NK-92 (cell line): ENCODE measurements around the gene NEFH.

Source experiments
- DNase-seq: peaks from one replicate; lab custom pipeline; 2025; ENCODE audit not compliant: unreplicated experiment; lab: John Stamatoyannopoulos, UW

The NEFH gene

DNA sequence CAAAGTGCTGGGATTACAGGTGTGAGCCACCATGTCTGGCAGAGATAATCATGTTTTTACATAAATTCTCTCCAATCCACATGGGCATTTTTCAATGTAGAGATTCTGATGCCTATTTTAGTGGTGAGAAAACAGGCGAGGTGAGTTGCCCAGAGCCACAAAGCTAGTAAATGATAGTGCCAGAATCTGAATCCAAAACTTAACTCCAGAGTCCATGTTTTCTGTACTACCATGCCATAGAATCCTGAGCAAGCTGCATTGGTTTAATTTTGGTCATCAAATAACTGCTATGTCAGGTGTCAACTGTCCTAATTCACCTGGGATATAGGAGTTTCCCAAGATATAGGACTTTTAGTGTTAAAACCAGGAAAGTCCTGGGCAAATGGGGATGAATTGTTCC is 13.6 kb downstream of the NEFH start:
- no peak for DNase-seq

DNA sequence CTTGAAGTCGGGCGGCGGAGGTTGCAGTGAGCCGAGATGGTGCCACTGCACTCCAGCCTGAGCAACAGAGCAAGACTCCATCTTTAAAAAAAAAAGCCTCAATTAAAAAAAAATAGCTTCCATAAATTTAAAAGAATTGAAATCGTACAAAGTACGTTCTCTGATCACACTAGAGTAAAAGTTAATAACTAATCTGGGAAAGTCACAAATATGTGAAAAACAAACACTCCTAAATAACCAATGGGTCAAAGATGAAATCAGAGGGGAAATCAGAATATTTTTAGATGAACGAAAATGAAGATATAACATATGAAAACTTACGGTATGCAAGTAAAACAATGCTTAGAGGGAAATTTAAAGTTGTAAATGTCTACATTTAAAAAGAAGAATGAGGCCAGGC is 19.8 kb downstream of the NEFH start:
- no peak for DNase-seq

DNA sequence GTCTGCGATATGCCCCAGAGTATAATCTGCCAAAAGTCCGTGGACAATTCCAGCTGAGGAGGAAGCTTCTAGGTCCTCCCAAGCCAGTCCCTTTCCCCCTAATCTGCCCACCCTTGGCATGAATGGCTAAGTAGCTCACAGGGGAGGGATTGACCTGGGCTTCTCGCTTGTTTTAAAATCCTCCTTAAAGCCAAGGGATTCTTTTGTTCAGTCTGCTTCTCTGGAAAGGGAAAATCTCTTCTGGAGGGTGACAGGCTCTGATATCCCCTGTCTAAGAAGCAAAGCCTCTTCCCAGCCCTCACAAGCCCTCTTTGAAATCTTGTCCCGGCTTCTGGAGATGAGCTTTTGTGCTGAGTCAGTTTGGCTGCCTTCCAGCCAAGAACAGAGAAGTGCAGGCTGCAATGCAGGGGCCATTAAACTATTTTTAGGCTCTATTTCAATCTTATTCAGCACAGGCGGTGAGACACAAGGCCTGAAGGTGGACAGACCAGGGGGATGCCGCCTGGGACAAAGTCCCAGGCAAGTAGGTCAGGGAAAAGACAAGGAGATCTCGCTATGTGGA is 23.9 kb downstream of the NEFH start:
- no peak for DNase-seq

DNA sequence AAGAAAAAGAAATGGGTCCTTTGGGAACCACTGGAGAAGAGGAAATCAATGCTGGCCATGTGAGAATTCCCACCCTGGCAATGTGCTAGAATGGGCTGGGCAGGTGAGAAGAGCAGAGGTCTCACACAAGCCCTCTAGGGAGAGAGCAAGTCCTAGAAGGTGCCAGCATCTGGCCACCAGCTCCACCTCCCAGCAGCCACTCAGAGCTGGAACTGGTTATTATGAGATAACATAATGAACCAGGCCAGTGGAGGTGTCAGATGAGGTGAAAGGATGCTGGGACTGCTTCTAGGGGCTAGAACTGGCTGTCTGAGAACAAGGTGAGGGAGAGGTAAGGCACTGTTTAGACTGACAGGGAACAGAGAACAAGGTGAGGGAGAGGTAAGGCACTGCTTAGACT is 29.3 kb downstream of the NEFH start:
- DNase-seq: no peak

DNA sequence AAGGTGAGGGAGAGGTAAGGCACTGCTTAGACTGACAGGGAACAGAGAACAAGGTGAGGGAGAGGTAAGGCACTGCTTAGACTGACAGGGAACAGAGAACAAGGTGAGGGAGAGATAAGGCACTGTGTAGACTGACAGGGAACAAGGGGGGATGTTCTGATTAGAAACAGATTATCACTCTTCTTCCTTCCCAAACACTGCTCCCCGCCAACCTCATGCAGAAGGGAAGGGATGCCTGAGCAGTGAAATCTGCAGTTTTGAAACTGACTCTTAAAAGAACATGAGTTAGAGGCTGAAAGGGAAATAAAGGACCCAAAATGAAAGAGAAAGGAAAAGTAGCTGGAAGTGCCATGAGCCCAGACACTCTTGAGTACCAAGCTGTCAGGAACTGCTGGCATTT is 29.8 kb downstream of the NEFH start:
- DNase-seq: no peak

DNA sequence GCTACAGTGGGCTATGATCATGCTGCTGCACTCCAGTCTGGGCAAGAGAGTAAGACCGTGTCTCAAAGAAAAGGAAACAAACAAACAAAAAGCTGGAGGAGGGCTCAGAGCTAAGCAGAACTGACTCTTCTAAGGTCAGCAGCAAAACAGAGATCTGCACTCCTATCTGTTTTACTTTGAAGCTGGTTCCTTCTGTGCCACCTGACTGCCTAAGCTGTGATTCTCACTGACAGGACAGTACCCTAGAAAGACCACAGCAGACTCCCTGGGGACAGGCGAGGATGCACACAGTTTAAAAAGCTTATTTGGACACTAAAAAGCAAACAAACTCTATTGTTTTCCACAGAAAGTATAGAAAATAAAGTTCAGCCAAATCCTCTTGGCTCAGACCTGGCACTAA is 30.5 kb downstream of the NEFH start:
- no peak for DNase-seq

DNA sequence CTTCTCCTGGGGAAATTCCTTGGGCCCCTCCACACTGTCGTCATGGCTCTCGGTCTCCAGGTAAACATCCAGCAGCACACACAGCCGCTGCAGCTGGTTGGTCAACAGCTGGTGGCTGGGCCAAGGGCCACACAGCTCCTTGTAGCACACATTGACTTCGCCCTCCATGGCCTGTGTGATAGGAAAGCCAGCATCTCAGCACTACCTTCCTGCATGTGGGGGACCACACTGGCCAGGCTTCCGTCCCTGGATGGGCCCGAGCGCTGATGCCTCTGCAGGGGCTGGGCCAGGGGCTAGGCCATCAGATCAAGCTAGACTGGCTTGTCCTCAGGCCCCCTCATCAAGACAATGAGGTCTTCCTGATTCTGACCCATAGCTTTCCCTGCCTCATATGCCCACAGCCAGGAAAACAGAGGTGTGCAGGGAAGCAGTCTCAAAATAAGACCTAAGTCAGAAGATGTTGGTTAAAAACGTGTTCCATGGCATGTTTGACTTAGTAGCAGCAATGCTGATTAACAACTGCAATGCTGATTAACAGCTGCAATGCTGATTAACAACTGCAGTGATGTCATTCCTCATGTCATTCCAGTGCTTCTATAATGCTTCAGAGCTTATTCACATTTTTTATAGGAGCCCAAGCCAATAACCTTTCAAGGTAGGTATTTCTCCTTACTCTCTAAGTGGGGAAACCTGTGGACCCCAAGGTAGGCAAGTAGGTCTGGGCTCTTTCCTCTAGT is 31.3 kb downstream of the NEFH start:
- no peak for DNase-seq

DNA sequence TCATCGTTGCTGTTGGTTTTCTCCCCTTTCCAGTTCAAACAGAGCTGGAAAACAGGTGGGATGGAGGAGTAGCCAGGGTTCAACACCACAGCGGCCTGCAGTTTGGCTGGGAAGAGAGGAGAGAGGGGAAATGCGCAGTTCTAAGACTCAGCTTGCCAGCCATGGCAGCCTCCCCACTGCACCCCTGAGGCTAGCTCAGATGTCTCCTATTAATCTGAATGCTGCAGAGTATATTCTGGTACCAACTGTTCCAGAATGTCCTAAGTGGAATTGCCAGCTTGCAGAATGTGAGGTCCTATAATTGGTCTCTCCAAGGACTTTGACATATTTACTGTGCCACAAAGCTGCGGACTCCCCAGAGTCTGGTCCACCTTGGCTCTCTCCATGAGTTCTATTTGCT is 32.0 kb downstream of the NEFH start:
- no peak for DNase-seq

DNA sequence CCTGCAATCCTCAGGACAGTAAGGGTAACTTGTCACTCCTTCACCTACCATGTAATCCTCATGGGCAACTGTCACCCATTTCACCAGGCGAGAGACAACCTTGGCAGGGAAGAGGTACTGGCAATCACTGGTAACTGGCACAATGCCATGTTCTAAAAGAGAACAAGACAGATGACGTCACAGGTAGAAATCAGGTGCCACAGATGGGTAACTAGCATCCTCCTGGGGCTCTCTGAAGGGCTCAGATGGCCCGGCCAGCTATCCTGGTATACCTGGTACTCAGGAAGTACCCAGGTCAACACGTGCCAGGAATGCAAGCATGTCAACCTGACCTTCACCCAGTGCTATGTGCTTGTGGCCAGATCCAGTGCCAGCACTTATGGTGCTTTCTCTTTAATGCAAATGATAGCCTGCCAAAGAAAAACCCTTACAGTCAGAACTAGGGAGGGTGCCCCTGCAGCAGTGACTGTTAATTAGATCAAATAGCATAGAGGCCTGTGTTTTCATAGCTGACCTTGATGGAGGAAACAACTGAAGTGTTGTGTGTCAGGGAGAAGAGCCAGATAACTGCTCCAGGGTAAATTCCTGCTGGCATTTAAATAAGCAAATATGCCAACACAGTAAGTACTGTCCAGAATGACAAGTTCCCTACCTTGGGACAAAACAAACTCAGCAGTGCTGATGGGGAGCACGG is 37.3 kb downstream of the NEFH start:
- DNase-seq: no peak

DNA sequence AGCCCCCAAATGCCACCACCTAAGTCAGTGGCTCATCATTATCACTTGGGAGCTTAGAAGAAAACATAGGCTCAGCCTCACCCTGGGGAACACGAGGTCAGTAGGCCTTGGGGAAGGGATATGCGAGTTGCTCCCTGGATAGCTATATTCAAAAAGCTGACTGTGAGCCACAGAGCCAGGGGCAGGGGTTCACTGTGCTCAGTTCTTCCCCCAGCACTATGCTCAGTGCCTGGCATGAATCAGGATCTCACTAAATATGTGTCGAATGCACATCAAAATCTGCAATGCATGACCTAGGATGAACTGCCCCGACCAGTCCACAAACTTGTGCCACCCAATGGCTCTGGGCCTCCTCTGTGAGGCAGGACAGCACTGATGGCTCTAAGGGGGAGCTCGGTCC is 38.4 kb downstream of the NEFH start:
- DNase-seq: no peak

DNA sequence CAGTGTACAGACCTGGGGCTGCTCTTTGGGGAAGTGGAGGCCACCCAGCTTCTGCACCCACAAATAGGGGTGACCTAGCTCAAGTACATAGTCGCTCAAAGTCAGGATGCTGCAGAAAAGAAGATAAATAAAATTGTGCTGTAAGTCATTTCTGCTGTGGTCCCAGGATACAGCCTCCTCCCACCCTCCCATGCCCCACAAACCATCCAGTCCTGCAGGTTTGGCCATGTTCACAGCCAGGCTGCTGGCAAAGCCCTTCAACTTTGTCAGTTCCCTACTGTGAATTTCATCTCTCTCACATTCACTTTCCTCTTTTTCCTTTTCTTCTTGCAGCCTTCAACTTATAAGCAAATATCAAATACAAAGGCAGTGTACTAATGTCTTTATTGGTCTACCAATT is 40.0 kb downstream of the NEFH start:
- DNase-seq: no peak

DNA sequence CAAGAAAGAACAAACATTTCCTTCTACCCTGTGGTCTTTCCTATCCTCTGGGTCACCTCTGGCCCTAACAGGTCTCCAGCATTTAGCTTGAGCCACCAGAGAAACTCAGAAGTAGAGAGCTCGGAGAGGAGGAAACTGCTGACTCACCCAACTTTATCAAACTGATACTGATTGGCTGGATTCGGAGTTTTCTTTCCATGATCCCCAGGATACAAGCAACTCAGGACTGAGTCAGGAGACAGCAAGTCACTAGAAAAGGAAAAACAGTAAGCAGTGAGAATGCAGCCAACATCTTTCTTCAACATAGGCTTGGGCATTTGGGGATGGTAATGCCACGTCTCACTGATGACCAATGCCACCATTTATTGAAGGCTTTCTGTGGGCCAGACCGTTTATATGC is 40.8 kb downstream of the NEFH start:
- DNase-seq: no peak

DNA sequence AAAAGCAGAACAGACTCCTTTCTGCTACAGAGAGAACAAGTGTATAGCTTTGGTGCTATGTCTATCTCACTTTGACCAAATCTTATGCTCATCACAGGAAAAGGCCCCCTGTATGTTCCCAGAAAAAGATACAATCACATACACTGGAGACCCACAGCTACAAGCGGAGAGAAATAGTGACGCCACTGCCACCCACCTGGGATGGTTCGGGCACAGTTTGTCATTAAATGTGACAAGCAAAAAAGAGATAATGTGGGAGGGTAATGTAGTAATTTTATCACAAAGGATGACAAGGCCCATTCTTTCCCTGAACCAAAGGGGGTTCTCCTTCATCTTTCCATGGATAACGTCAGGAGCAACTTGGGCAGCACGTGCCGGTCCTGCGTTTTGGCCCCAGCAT is 41.5 kb downstream of the NEFH start:
- DNase-seq: no peak

DNA sequence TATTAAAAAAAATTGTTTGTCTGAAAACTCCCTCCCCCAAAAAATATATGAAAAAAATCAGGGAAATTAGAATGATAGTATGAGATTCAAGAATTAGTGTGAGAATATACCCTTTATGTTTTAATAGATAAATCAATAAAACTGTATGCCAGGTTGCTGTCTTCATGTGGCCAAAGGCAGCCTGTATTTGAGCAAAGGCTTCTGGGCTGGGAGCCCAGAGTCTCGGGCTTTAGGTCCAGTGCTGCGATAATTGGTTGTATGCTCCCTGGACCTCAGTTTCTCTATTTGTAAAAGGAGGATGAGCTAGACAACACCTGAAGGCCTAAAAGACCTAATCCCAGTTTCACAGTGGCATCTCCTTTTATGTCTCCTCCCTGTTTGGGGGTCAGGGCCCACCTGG is 43.7 kb downstream of the NEFH start:
- DNase-seq: no peak

DNA sequence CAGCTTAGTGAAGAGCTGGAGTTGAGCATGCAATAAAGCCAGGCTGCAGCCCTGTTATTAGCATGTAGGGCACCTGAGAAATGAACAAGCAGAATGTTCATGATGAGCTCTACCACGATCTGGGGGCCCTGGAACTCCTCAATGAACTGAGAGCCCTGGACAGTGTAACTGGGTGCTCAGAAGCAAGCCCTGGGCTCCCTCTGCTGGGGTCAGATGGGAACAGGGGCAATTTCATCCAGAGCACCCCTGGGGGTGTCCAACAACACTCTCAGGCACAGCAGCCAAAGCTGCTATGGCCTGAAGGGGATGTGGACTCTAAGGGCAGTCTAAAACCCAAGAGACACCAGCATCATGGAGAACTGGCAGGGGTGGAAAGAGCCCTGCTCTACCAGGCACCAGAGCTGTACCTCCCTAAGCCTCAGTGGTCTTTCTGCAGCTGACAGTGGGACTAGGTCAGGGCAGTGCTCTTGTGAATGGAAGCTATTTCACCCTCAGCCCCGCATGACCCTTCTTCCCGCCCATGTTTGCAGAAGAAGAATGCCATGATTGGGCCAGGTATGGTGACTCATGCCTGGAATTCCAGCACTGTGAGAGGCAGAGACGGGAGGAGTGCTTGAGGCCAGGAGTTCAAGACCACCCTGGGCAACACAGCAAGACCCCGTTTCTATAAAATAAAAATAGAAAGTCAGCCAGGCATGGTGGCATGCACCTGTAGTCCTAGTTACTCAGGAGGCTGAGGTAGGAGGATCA is 44.6 kb downstream of the NEFH start:
- DNase-seq: no peak

DNA sequence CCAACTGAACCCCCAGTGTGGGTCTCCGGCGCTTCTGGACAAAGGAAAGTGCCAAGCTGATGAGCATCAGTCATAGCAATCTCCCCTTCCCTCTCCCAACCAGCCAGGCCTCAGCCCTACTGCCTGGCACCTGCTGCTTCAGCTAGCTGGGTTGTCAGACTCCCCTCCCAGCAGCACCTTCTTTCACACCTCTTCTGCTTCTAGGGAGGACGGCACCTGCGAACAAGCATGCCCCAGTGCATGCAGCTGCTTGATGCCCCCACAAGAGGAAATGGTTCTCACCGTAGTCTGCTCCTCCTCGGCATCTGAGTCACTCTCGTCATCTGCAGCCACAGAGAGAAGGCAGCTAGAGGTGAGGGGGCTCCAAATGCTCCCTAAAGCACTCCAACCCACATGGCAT is 48.1 kb downstream of the NEFH start:
- DNase-seq: no peak

DNA sequence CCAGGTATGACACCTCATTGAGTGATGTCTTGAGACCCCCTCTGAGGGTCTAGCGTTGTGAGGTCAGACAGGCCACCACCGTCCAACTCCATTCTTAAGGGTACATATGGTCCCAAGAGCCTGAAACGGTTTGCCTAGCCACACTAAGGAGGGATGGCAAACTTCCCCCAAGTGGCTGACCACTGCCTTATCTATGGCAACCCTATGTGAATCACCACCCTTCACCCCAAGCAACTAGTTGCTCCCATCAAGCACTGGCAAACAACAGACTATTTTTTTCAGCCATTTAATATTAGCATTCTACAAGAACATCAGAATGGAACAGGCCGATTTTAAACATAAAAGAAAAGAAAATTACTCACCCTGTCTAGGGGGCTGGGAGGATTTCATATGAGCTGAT is 50.7 kb downstream of the NEFH start:
- DNase-seq: no peak

DNA sequence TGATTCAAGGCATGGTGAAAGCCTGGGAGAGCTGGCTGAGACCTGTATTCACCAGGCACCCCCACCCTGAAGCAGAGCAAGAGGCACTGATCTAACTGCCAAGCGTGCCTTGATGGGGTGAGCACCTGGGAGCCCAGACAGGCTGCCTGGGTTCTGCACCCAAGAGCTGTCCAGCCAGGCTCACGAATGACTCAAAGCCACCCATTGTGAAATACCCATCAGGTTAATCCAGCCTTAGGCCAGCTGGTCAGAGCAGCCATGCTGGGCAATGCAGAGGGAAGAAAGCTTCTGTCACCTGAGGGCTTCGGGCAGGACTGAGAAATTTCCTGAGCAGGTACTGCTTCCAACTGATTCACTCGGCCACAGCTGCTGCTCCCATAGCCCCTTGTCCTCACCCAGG is 51.4 kb downstream of the NEFH start:
- no peak for DNase-seq

DNA sequence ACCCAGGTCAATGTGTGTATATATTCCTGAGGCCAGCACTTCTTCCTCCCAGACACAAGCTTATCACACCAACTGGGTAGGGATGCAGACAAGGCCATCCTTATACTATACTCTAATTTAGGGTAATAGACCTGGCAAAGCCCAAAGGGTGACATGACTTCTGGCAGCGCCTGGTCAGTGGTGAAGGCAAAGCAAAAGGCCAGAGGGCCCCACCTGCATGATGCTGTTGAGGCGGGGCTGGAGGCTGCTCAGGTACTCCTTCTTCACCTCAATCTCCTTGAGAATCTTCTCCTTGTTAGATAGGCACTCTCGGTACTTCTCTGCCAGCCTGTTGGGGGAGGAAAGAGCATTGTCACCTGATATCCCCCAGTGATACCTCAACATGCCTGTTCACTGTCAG is 56.4 kb downstream of the NEFH start:
- DNase-seq: no peak

DNA sequence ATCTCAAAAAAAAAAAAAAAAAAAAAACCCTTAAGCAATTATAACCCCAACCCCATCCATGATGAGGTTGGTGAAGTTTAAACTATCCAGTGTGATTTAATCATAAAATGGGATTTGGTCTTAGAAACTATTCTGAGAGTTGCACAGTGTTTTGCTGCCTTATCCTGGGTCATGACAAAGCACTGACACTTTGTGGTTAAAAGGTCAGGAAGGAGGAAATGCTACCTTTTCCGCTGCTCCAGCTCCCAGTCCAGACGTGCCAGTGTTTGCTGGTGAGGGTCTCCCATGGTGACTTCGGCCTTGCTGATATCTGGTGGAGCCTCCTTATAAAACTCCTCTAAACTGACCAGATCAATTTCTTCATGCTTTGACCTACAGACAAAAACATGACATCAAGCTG is 59.1 kb downstream of the NEFH start:
- DNase-seq: no peak
